K562 (cell line): ENCODE results near the gene PRPS2. TPM values are rescaled to one million over a fixed set of nuclear protein-coding genes. Genes with fewer than 3 reads are reported as not detected.

Source experiments
- ATAC-seq: fragments of 200-7000 bp; cut with Tn5 transposase; 3 replicates; pipeline ENCODE4 v1.9.1; 2020; ENCODE audit warnings: moderate library complexity
- BruUV-seq: library from RNA; stranded (reverse); fragments of 400-500 nt; replicated peaks from 2 replicates; lab custom pipeline; 2021; lab: Mats Ljungman, UMichigan
- CTCF ChIA-PET: fragments of 300-600 bp; formaldehyde crosslinking; extraction: SDS; loops from one replicate; lab custom pipeline; 2021; ENCODE audit warnings: low intra/inter-chr PET ratio; lab: Yijun Ruan, JAX
- POLR2A ChIA-PET: fragments of 300-600, 350-650 bp; sonication (Branson Sonifier 250); formaldehyde crosslinking; extraction: SDS; loops from one replicate; lab custom pipeline; 2021; ENCODE audit warnings: antibody characterized with exemption, inconsistent platforms; lab: Yijun Ruan, JAX
- DNase-seq, 4 experiments: peaks; one replicate each; pipeline versions ENCODE4 v3.0.0 to v3.0.0-alpha.2; 2011 to 2018; ENCODE audit warnings: low spot score in 3 of 4, mixed read lengths in 3 of 4; ENCODE audit errors: extremely low read depth in 1 of 4
- FAIRE-seq: peaks from 2 replicates; lab custom pipeline; 2011; peaks lifted over from hg19 to GRCh38; lab: Jason Lieb, UNC
- H2AFZ ChIP-seq: 2 replicates; pipeline ENCODE4 v1.6.0; 2011; ENCODE audit warnings: low read depth, low read length, control low read depth, inconsistent platforms
- H3K27ac ChIP-seq: fragments of 200-600 bp; 3 replicates; pipeline ENCODE4 v1.8.0; 2011; ENCODE audit warnings: low read depth, mild to moderate bottlenecking, control low read depth, inconsistent platforms, low read length, moderate library complexity, mixed read lengths; ENCODE audit errors: extremely low read depth
- H3K27me3 ChIP-seq, 2 experiments: fragments of 300-600 bp in 1 of 2; 2 replicates in 1 of 2; 3 replicates in 1 of 2; pipeline versions ENCODE4 v1.6.0 to v1.8.0; 2011; ENCODE audit warnings: inconsistent platforms in 2 of 2, low read length in 2 of 2, mild to moderate bottlenecking in 1 of 2, mixed read lengths in 1 of 2, moderate library complexity in 1 of 2; ENCODE audit not compliant: control insufficient read depth in 2 of 2, insufficient read depth in 2 of 2
- H3K36me3 ChIP-seq: fragments of 300-600 bp; 3 replicates; pipeline ENCODE4 v1.8.0; 2011; ENCODE audit warnings: mild to moderate bottlenecking, low read length, inconsistent platforms; ENCODE audit not compliant: control insufficient read depth, insufficient read depth
- H3K4me1 ChIP-seq, 2 experiments: fragments of 200-600 bp in 1 of 2; replicated peaks in 1 of 2; 2 replicates in 1 of 2; 3 replicates in 1 of 2; pipeline versions ENCODE4 v1.5.1 to v1.8.0; 2011; ENCODE audit warnings: inconsistent platforms in 2 of 2, low read length in 2 of 2, mild to moderate bottlenecking in 1 of 2, mixed read lengths in 1 of 2, moderate library complexity in 1 of 2; ENCODE audit not compliant: control insufficient read depth in 2 of 2, insufficient read depth in 2 of 2
- H3K4me2 ChIP-seq: 2 replicates; pipeline ENCODE4 v1.6.1; 2011; ENCODE audit warnings: low read length, control low read depth, inconsistent platforms, mixed read lengths; ENCODE audit not compliant: insufficient read depth
- H3K4me3 ChIP-seq: fragments of 200-600 bp; sonication (generic), shearing (Covaris generic); 2 replicates; pipeline ENCODE4 v1.5.1; 2016; ENCODE audit warnings: control low read depth, inconsistent platforms
- H3K79me2 ChIP-seq: fragments of 200-600 bp; 3 replicates; pipeline ENCODE4 v1.8.0; 2011; ENCODE audit warnings: low read length, inconsistent platforms; ENCODE audit not compliant: control insufficient read depth, insufficient read depth
- H3K9ac ChIP-seq, 2 experiments: 2 replicates each; pipeline versions ENCODE4 v1.6.0 to v1.6.1; 2011; ENCODE audit warnings: low read depth in 2 of 2, low read length in 2 of 2, control low read depth in 1 of 2, inconsistent platforms in 1 of 2, mild to moderate bottlenecking in 1 of 2, mixed read lengths in 1 of 2; ENCODE audit not compliant: insufficient read depth in 1 of 2
- H3K9me1 ChIP-seq: one replicate; pipeline ENCODE4 v1.6.0; 2011; ENCODE audit warnings: inconsistent platforms, mild to moderate bottlenecking, low read length, moderate library complexity; ENCODE audit not compliant: control insufficient read depth, insufficient read depth
- H3K9me3 ChIP-seq: replicated peaks from 2 replicates; pipeline ENCODE4 v1.5.1; 2011; ENCODE audit warnings: low read depth, low read length, inconsistent platforms; ENCODE audit not compliant: control insufficient read depth, insufficient read depth
- H4K20me1 ChIP-seq: replicated peaks from 2 replicates; pipeline ENCODE4 v1.6.1; 2011; ENCODE audit warnings: low read length, inconsistent platforms, mixed read lengths; ENCODE audit not compliant: control insufficient read depth, insufficient read depth
- GATA2 ChIP-seq: sonication (generic); formaldehyde crosslinking; IDR thresholded peaks from 2 replicates; pipeline ENCODE4 v1.4.0; 2020; ENCODE audit warnings: mild to moderate bottlenecking, missing genetic modification reagents
- GTF2F1 ChIP-seq: IDR thresholded peaks from 2 replicates; pipeline ENCODE4 v1.6.1; 2011; ENCODE audit warnings: low read depth, low read length, improper control_type of control experiment
- HDAC2 ChIP-seq: fragments of 450-650 bp; IDR thresholded peaks from 2 replicates; pipeline ENCODE4 v1.6.1; 2016; ENCODE audit warnings: mild to moderate bottlenecking
- HDGF ChIP-seq: fragments of 450-650 bp; IDR thresholded peaks from 2 replicates; pipeline ENCODE4 v1.6.1; 2016
- MEIS2 ChIP-seq: fragments of 450-650 bp; IDR thresholded peaks from 2 replicates; pipeline ENCODE4 v1.6.1; 2014; ENCODE audit warnings: mild to moderate bottlenecking; ENCODE audit not compliant: partially characterized antibody
- PCBP1 ChIP-seq: fragments of 200-400 bp; formaldehyde crosslinking; IDR thresholded peaks from 2 replicates; pipeline ENCODE4 v1.6.1; 2018; ENCODE audit warnings: mild to moderate bottlenecking, low read depth, low read length; ENCODE audit not compliant: poor library complexity, severe bottlenecking
- RCOR1 ChIP-seq, 2 experiments: IDR thresholded peaks; 2 replicates each; pipeline ENCODE4 v1.6.1; 2012; ENCODE audit warnings: low read depth in 2 of 2, low read length in 2 of 2, borderline replicate concordance in 1 of 2, improper control_type of control experiment in 1 of 2
- SIRT6 ChIP-seq: IDR thresholded peaks from one replicate; pipeline ENCODE4 v1.6.1; 2012; ENCODE audit warnings: low read depth, mild to moderate bottlenecking, control low read depth, inconsistent platforms, low read length, moderate library complexity
- ZNF445 ChIP-seq: fragments of 250-450 bp; sonication (Bioruptor Pico); IDR thresholded peaks from 2 replicates; pipeline ENCODE4 v1.4.0; 2020; ENCODE audit warnings: low read depth, mild to moderate bottlenecking, moderate library complexity
- ZNF717 ChIP-seq: fragments of 250-450 bp; sonication (Bioruptor Pico); IDR thresholded peaks from 2 replicates; pipeline ENCODE4 v1.5.0; 2021
- ZNF764 ChIP-seq: fragments of 250-450 bp; sonication (Bioruptor Pico); IDR thresholded peaks from 2 replicates; pipeline ENCODE4 v1.4.0; 2020; ENCODE audit warnings: low read depth, mild to moderate bottlenecking, moderate library complexity
- ZNF77 ChIP-seq: fragments of 250-450 bp; sonication (Bioruptor Pico); IDR thresholded peaks from 2 replicates; pipeline ENCODE4 v1.5.0; 2020
- ZNF79 ChIP-seq: fragments of 250-450 bp; sonication (Bioruptor Pico); IDR thresholded peaks from 2 replicates; pipeline ENCODE4 v1.4.0; 2020; ENCODE audit warnings: low read depth, mild to moderate bottlenecking, moderate library complexity
- WGBS: fragments of 100-300 bp; shearing (Covaris generic); methylation state at CpG from one replicate; pipeline ENCODE4 v1.1.6; 2016; ENCODE audit warnings: low coverage, mixed read lengths; ENCODE audit not compliant: insufficient coverage; ENCODE audit errors: missing lambda C conversion rate; 5-methylcytosine and 5-hydroxymethylcytosine counted together
- in situ Hi-C: fragments of 300-500 bp; cut with MboI; formaldehyde crosslinking; loops from 4 replicates; pipeline ENCODE4 v1.15.0; 2018; ENCODE audit warnings: inconsistent platforms, mixed read lengths
- intact Hi-C: fragments of 100-400 bp; cut with micrococcal nuclease; formaldehyde crosslinking; loops from 2 replicates; pipeline ENCODE4 v1.14.2; 2022
- polyA plus RNA-seq, 8 experiments: library from polyadenylated mRNA; depleted of rRNA in 4 of 8; stranded (reverse) in 5 of 8; unstranded in 3 of 8; fragments of >200 nt; fragmentation: Nextera tagmentation in 2 of 8; fragmentation: Illumina TruSeq in 1 of 8; extraction: Ambion mirVana in 2 of 8; extraction: Trizol in 1 of 8; gene quantifications; 2 replicates each; pipeline versions ENCODE4 v1.2.1 to v1.2.3, GENCODE V29; 2011 to 2014; ENCODE audit warnings: inconsistent platforms in 1 of 8, missing spikeins in 1 of 8
- total RNA-seq, 7 experiments: library from RNA; depleted of rRNA in 6 of 7; stranded (reverse); fragments of >200 nt in 6 of 7; fragmentation: Illumina TruSeq in 2 of 7; extraction: Trizol in 2 of 7; gene quantifications; 2 replicates each; pipeline versions ENCODE4 v1.2.1 to v1.2.3, GENCODE V29; 2011 to 2021; ENCODE audit warnings: low replicate concordance in 1 of 7
- TF ChIP-seq, protein P1 (sequence below): fragments of 250-450 bp; sonication (Bioruptor Pico); IDR thresholded peaks from 2 replicates; pipeline ENCODE4 v1.8.0; 2021; ENCODE audit warnings: borderline replicate concordance, mild to moderate bottlenecking, moderate library complexity; ENCODE audit not compliant: poor library complexity, severe bottlenecking
- TF ChIP-seq, protein P2 (sequence below), 2 experiments: IDR thresholded peaks; 2 replicates each; pipeline ENCODE4 v1.6.1; 2012; ENCODE audit warnings: improper control_type of control experiment in 2 of 2, low read depth in 2 of 2, low read length in 2 of 2, borderline replicate concordance in 1 of 2

Gene PRPS2
- total and polyA plus RNA-seq, 9 of the 15 experiments (the other 6 are each of a cell fraction or from before 2014, with no cell fraction given): 50.3 to 85.0 (median 62.1) TPM

DNA sequence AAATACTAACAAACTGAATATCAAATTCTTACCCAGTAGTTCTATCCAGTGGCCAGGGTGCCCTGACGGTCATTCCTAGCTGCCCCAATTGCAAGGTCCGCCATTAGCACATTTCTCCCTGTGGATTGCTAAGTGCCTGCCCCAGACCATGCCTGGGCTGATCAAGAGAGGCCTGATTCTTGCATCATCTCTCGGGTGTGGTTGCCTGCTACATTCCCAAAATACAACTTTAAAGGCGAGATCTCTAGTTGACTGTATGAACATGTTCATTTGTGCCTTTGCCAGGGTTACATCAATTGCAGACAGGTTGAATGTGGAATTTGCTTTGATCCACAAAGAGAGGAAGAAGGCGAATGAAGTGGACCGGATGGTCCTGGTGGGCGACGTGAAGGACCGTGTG, 28.0 kb downstream of the PRPS2 start:
- Histone ChIP-seq H3K79me2 (no peaks in the 10 kb centered on the region), H3K27me3 (no peaks in the 10 kb centered on the region), H3K4me2 (no peak overlapping the region)
- TF ChIP-seq HDAC2 (no peak), ZNF79 (no peak), ZNF77 (CRISPR knock-in tag) (no peak), HDGF (no peak), ZNF717 (CRISPR knock-in tag) (no peak), GTF2F1 (no peak), MEIS2 (no peak), GATA2 (CRISPR knock-in tag) (no peak), SIRT6 (no peak), RCOR1 (IDR thresholded peaks at IDR 0.05; ENCODE audit: borderline replicate concordance in 1 of 2, low read depth in 2 of 2, low read length in 2 of 2) (no peak), ZNF445 (CRISPR knock-in tag) (no peak), PCBP1 (no peak), ZNF764 (CRISPR knock-in tag) (no peak)
- TF ChIP-seq, protein P1, sequence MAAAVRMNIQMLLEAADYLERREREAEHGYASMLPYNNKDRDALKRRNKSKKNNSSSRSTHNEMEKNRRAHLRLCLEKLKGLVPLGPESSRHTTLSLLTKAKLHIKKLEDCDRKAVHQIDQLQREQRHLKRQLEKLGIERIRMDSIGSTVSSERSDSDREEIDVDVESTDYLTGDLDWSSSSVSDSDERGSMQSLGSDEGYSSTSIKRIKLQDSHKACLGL: no peak
- TF ChIP-seq, protein P2, sequence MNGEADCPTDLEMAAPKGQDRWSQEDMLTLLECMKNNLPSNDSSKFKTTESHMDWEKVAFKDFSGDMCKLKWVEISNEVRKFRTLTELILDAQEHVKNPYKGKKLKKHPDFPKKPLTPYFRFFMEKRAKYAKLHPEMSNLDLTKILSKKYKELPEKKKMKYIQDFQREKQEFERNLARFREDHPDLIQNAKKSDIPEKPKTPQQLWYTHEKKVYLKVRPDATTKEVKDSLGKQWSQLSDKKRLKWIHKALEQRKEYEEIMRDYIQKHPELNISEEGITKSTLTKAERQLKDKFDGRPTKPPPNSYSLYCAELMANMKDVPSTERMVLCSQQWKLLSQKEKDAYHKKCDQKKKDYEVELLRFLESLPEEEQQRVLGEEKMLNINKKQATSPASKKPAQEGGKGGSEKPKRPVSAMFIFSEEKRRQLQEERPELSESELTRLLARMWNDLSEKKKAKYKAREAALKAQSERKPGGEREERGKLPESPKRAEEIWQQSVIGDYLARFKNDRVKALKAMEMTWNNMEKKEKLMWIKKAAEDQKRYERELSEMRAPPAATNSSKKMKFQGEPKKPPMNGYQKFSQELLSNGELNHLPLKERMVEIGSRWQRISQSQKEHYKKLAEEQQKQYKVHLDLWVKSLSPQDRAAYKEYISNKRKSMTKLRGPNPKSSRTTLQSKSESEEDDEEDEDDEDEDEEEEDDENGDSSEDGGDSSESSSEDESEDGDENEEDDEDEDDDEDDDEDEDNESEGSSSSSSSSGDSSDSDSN (IDR thresholded peaks at IDR 0.05; ENCODE audit: borderline replicate concordance in 1 of 2, low read depth in 2 of 2, low read length in 2 of 2): no peak
- TF ChIP-seq, all 486 proteins: peak for 0
- WGBS: 91% methylated on average over 5 of the region's 9 CpGs
- peaks cover 88% of the 10 kb centered on the region; the same call in 2 of the 3 replicates for H3K36me3 ChIP-seq
- in situ Hi-C loops: loop anchor here (25.0 kb wide), 1 partner anchor 668 kb away; no protein-coding TSS in a partner anchor
- no peak overlapping the region for H2AFZ ChIP-seq
- BruUV-seq: no TSS peak
- no peak overlapping the region for H3K9ac ChIP-seq
- H3K9me3 ChIP-seq: no peaks in the 10 kb centered on the region
- ChIA-PET POLR2A (interaction anchor here (0.6 kb wide), 1 partner anchor 9 kb away, joined by 3 read pairs; no protein-coding TSS in a partner anchor), CTCF (no interaction called here)
- no peak for FAIRE-seq
- H3K4me1 ChIP-seq: no peaks in the 10 kb centered on the region
- H3K27ac ChIP-seq: no peak overlapping the region
- intact Hi-C loops: no loop called here
- ATAC-seq: no peak
- DNase-seq: no peak
- H3K4me3 ChIP-seq: no peak overlapping the region
- H3K9me1 ChIP-seq: no peaks in the 10 kb centered on the region
- no peaks in the 10 kb centered on the region for H4K20me1 ChIP-seq
